PC-9 (cell line): ENCODE measurements around the gene PTPRCAP. TPM values are rescaled to one million over a fixed set of nuclear protein-coding genes. Genes with fewer than 3 reads are reported as not detected.
"Not testable (repeated sequence)": the region's sequence is repeated elsewhere in the genome, so short reads cannot be mapped to it uniquely, and the experiment has no call there.

Experiments
- BruUV-seq: library from RNA; stranded (reverse); fragments of 400-500 nt; replicated peaks from 2 replicates; lab custom pipeline; 2021; lab: Mats Ljungman, UMichigan
- CTCF ChIA-PET: fragments of 300-600 bp; sonication (Branson Sonifier 250); formaldehyde crosslinking; loops from one replicate; lab custom pipeline; 2022; ENCODE audit warnings: antibody characterized with exemption; lab: Charles Lee
- POLR2A ChIA-PET: fragments of 300-600 bp; sonication (Branson Sonifier 250); formaldehyde crosslinking; loops from one replicate; lab custom pipeline; 2022; ENCODE audit warnings: antibody characterized with exemption; ENCODE audit not compliant: unreplicated experiment; lab: Charles Lee
- DNase-seq, 2 experiments: peaks; one replicate each; pipeline versions ENCODE4 v3.0.0 to v3.0.0-alpha.2; 2015 to 2022; ENCODE audit warnings: mixed read lengths in 1 of 2
- H2AFZ ChIP-seq: fragments of 200-600 bp; sonication (generic); 2 replicates; pipeline ENCODE4 v1.8.1; 2017; ENCODE audit warnings: antibody characterized with exemption
- H3F3A ChIP-seq: fragments of 200-600 bp; sonication (generic); 2 replicates; pipeline ENCODE4 v1.8.1; 2017; ENCODE audit warnings: antibody characterized with exemption, mild to moderate bottlenecking, low read depth; ENCODE audit not compliant: insufficient read depth
- H3K27ac ChIP-seq: fragments of 200-600 bp; sonication (generic); 2 replicates; pipeline ENCODE4 v1.6.1; 2016; ENCODE audit warnings: mixed run types
- H3K27me3 ChIP-seq: fragments of 200-600 bp; sonication (generic); 2 replicates; pipeline ENCODE4 v1.6.1; 2016; ENCODE audit warnings: low read depth, mixed run types; ENCODE audit not compliant: insufficient read depth
- H3K36me3 ChIP-seq: fragments of 200-600 bp; sonication (generic); 2 replicates; pipeline ENCODE4 v1.6.1; 2016; ENCODE audit warnings: low read depth, mixed run types
- H3K4me1 ChIP-seq: fragments of 200-600 bp; sonication (generic); replicated peaks from 2 replicates; pipeline ENCODE4 v1.6.1; 2016; ENCODE audit warnings: mixed run types; ENCODE audit not compliant: insufficient read depth
- H3K4me2 ChIP-seq: fragments of 200-600 bp; sonication (generic); 2 replicates; pipeline ENCODE4 v1.6.1; 2017; ENCODE audit warnings: mixed run types
- H3K4me3 ChIP-seq: fragments of 200-600 bp; sonication (generic); 2 replicates; pipeline ENCODE4 v1.6.1; 2016; ENCODE audit warnings: mixed run types
- H3K79me2 ChIP-seq: fragments of 200-600 bp; sonication (generic); 2 replicates; pipeline ENCODE4 v1.6.1; 2017; ENCODE audit warnings: low read depth, mixed run types
- H3K9me2 ChIP-seq: fragments of 200-600 bp; sonication (generic); 2 replicates; pipeline ENCODE4 v1.8.1; 2017; ENCODE audit warnings: mild to moderate bottlenecking; ENCODE audit not compliant: insufficient read depth
- H3K9me3 ChIP-seq: fragments of 200-600 bp; sonication (generic); 2 replicates; pipeline ENCODE4 v1.8.1; 2016; ENCODE audit warnings: low read depth; ENCODE audit not compliant: insufficient read depth
- H4K20me1 ChIP-seq: fragments of 200-600 bp; sonication (generic); 2 replicates; pipeline ENCODE4 v1.8.1; 2017; ENCODE audit not compliant: insufficient read depth
- CTCF ChIP-seq: fragments of 200-600 bp; sonication (generic); conservative IDR thresholded peaks from 2 replicates; pipeline ENCODE4 v1.6.1; 2017; ENCODE audit warnings: mixed run types, antibody characterized with exemption, mild to moderate bottlenecking, moderate library complexity
- EZH2 ChIP-seq: fragments of 200-600 bp; sonication (generic); IDR thresholded peaks from 2 replicates; pipeline ENCODE4 v1.8.0; 2017; ENCODE audit warnings: antibody characterized with exemption, low read depth
- intact Hi-C: fragments of 100-400 bp; cut with micrococcal nuclease; formaldehyde crosslinking; loops from one replicate; pipeline ENCODE4 v1.10.0; 2022; ENCODE audit not compliant: unreplicated experiment
- total RNA-seq: library from RNA; stranded (reverse); gene quantifications from 2 replicates; pipeline ENCODE4 v1.2.3, GENCODE V29; 2021

PTPRCAP gene
- total RNA-seq, 1 experiment from 2014 or later, result 1.3 TPM

DNA sequence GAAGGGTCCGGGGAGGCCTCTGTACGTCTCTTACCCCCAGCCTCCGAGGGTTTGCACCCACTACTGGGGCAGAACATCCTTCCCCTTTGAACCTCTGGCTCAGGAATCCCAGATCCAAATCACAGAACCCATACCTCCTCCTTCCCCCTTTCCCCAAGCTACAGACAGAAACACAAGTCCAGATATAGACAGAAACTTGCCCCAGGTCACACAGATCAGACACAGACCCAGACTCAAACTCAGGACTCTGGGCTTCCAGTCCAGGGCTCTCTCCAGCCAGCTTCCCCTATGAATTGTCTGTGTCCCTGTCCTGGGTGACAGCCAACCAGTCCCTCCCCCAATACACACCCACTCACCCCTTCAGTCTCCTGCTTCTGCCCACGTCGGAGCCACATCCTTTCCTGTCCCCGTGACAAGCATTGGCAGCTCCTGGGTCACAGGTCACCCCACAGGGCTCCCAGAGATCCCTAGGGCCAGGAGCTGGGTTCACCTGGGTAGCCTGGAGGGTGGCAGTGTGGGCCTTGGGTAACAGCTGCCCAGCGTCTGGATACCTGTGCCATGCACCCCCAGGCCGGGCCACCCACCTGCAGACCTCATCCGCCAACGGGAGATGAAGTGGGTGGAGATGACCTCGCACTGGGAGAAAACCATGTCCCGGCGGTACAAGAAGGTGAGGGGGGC is 32.8 kb downstream of the PTPRCAP start:
- intact Hi-C loops, result no loop called here
- no peak for DNase-seq
- no peaks in the 10 kb centered on the region for H4K20me1 ChIP-seq
- H3K9me2 ChIP-seq, result no peaks in the 10 kb centered on the region
- no peaks in the 10 kb centered on the region for H3K27me3 ChIP-seq
- BruUV-seq, result no TSS peak
- no peak overlapping the region for H3K4me3 ChIP-seq
- TF ChIP-seq EZH2 (no peak), CTCF (no peak)
- H3K27ac ChIP-seq, result no peak overlapping the region
- ChIA-PET CTCF (interaction anchor here (1.1 kb wide), 1 partner anchor 226 kb away, joined by 4 read pairs; no protein-coding TSS in a partner anchor), POLR2A (interaction anchor here (0.6 kb wide), 1 partner anchor 116 kb away, joined by 4 read pairs; the partner anchor contains the start of gene ANKRD13D)
- H3K36me3 ChIP-seq, result no peaks in the 10 kb centered on the region
- H3K4me2 ChIP-seq, result no peak overlapping the region
- peaks cover 13% of the 10 kb centered on the region; the same call in 1 of the 2 replicates for H3F3A ChIP-seq
- peaks cover 17% of the 10 kb centered on the region for H3K79me2 ChIP-seq
- no peak overlapping the region for H2AFZ ChIP-seq
- peaks cover 14% of the 10 kb centered on the region for H3K4me1 ChIP-seq
- no peaks in the 10 kb centered on the region for H3K9me3 ChIP-seq

- BruUV-seq, CTCF ChIA-PET: not testable (repeated sequence)
Measured at GRCh38 chr11:67403085-67403484, 34.4 kb downstream of the PTPRCAP start.

GRCh38 chr11:67402192-67402839 is 35.2 kb downstream of the PTPRCAP start:
- intact Hi-C loops, result not testable (repeated sequence)

More at GRCh38 chr11:67403085-67403484, 34.4 kb downstream of the PTPRCAP start:
- H3K27ac ChIP-seq, H3K9me3 ChIP-seq, H3K36me3 ChIP-seq, H3K27me3 ChIP-seq, DNase-seq, H3K4me2 ChIP-seq, H4K20me1 ChIP-seq, H3K4me3 ChIP-seq, H3K9me2 ChIP-seq, POLR2A ChIA-PET, intact Hi-C loops, H2AFZ ChIP-seq: not testable (repeated sequence)
- Histone ChIP-seq H3F3A (peaks cover 18% of the 10 kb centered on the region; the same call in 1 of the 2 replicates), H3K79me2 (peaks cover 20% of the 10 kb centered on the region), H3K4me1 (peaks cover 14% of the 10 kb centered on the region)

More at GRCh38 chr11:67402192-67402839, 35.2 kb downstream of the PTPRCAP start:
- ChIA-PET POLR2A (interaction anchor here (0.5 to 1.2 kb wide), 11 partner anchors 10 to 325 kb away, joined by 3 to 12 read pairs (median 5); partner anchors contain the start of gene AIP), CTCF (interaction anchor here (0.6 to 1.9 kb wide), 8 partner anchors 10 to 273 kb away, joined by 3 to 10 read pairs (median 5); partner anchors contain the start of gene POLD4)
- BruUV-seq, result TSS peak; percentile 91
- H4K20me1 ChIP-seq, H3K9me3 ChIP-seq, DNase-seq, H3K36me3 ChIP-seq, H3K27me3 ChIP-seq, H3K9me2 ChIP-seq: not testable (repeated sequence)
- Histone ChIP-seq H3K4me1 (peaks cover 14% of the 10 kb centered on the region), H3K79me2 (peaks cover 20% of the 10 kb centered on the region), H3K4me3 (peak overlapping the region; percentile 39; the same call in 1 of the 2 replicates), H3F3A (peaks cover 17% of the 10 kb centered on the region; the same call in 1 of the 2 replicates), H3K27ac (peak overlapping the region; percentile 33; the same call in 1 of the 2 replicates), H2AFZ (peak overlapping the region; percentile 74), H3K4me2 (peak overlapping the region; percentile 74)
